ENCODE measurements around the gene HDAC4.

HDAC4 gene

DNA sequence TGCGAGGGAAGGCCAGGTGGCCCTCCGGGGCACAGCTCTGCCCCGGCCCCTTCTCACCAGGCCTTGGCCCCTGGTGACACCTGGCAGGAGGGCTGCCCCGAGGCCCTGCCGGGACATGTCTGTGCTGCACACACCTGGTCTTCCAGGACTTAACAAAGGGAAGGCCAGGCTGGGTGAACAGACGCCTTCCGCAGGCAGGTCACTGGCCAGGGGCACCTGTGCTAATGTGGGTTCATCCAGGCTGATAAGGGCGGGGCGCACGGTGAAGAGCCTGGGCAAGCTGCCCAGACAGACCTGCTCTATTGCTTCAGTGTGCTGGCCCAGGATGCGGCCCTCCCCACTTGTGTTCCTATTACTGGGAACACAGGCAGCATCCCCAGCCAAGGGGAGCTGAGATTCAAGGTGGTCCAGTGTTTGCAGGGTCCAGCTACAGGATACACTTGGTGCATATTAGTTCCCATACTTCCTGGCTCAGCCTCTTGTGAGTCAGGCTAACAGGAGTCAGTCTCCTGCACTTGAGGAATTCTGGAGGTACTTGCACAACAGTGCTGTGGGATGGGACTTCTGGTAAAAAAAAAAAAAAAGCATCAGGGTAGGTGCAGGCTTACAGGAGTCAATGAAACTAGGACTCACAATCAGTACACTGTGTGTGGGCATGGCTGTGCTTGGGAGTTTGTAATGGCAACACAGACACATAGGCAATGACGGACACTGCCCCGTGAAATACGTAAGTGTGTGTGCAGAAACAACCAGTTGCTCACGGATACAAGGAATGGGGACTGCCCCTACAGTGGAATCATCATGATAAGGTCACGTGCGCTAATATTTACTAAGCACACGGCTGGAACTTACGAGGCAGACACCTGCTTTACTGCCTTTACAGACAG is 291.5 kb downstream of the HDAC4 start:
- Histone ChIP-seq H3K9ac (ENCODE audit: low read depth, low read length) (no peak overlapping the region), H3K4me1 (ENCODE audit: insufficient read depth, low read length) (peaks cover 4% of the 10 kb centered on the region; the same call in 1 of the 2 replicates), H3K36me3 (ENCODE audit: insufficient read depth, low read length) (no peaks in the 10 kb centered on the region), H3K9me3 (ENCODE audit: control insufficient read depth, insufficient read depth, low read length) (no peaks in the 10 kb centered on the region)

GRCh38 chr2:239108459-239108858 is 292.4 kb downstream of the HDAC4 start:
- no peaks in the 10 kb centered on the region for H3K4me1 ChIP-seq (ENCODE audit: insufficient read depth, low read length)
- no peaks in the 10 kb centered on the region for H3K9me3 ChIP-seq (ENCODE audit: control insufficient read depth, insufficient read depth, low read length)
- no peaks in the 10 kb centered on the region for H3K36me3 ChIP-seq (ENCODE audit: insufficient read depth, low read length)
- H3K9ac ChIP-seq (ENCODE audit: low read depth, low read length), result no peak overlapping the region

- Histone ChIP-seq H3K9me3 (ENCODE audit: control insufficient read depth, insufficient read depth, low read length) (no peaks in the 10 kb centered on the region), H3K4me1 (ENCODE audit: insufficient read depth, low read length) (no peaks in the 10 kb centered on the region), H3K36me3 (ENCODE audit: insufficient read depth, low read length) (no peaks in the 10 kb centered on the region), H3K9ac (ENCODE audit: low read depth, low read length) (no peak overlapping the region)
Observed at GRCh38 chr2:239107936-239108335, 292.9 kb downstream of the HDAC4 start.

GRCh38 chr2:239106966-239107365 is 293.9 kb downstream of the HDAC4 start:
- no peaks in the 10 kb centered on the region for H3K9me3 ChIP-seq (ENCODE audit: control insufficient read depth, insufficient read depth, low read length)
- H3K9ac ChIP-seq (ENCODE audit: low read depth, low read length), result no peak overlapping the region
- no peaks in the 10 kb centered on the region for H3K4me1 ChIP-seq (ENCODE audit: insufficient read depth, low read length)
- no peaks in the 10 kb centered on the region for H3K36me3 ChIP-seq (ENCODE audit: insufficient read depth, low read length)

DNA sequence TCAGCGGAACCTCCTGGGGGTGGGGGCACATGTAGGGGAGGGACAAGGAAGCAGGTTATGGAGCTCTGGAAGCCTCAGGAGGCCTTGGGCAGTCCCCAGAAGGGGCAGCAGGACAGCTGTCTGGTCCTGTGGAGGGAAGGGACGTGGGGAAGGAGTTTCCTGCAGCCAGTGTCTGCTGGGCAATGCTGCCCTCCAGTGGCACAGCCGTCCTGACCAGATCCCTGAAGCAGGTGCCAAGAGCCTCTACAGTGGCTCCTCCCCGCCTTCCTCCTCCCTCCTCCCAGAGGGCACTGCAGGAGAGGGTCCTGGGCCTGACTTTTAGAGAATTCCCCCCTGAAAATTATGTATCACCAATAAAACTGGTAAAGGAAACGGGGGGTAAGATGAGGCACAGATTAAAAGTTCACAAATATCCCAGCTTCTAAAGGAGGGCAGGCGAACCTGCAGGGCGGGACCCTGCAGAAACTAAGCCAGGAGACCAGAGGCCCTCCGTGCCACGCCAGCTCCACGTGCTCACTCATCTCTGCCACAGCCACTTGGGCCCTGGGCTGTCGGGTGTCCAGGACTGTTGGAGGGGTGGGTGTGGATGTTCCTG is 294.4 kb downstream of the HDAC4 start:
- no peaks in the 10 kb centered on the region for H3K9me3 ChIP-seq (ENCODE audit: control insufficient read depth, insufficient read depth, low read length)
- no peaks in the 10 kb centered on the region for H3K4me1 ChIP-seq (ENCODE audit: insufficient read depth, low read length)
- no peak overlapping the region for H3K9ac ChIP-seq (ENCODE audit: low read depth, low read length)
- H3K36me3 ChIP-seq (ENCODE audit: insufficient read depth, low read length), result no peaks in the 10 kb centered on the region

GRCh38 chr2:239105234-239105633 is 295.6 kb downstream of the HDAC4 start:
- Histone ChIP-seq H3K36me3 (ENCODE audit: insufficient read depth, low read length) (no peaks in the 10 kb centered on the region), H3K9me3 (ENCODE audit: control insufficient read depth, insufficient read depth, low read length) (no peaks in the 10 kb centered on the region), H3K4me1 (ENCODE audit: insufficient read depth, low read length) (no peaks in the 10 kb centered on the region), H3K9ac (ENCODE audit: low read depth, low read length) (no peak overlapping the region)

- no peaks in the 10 kb centered on the region for H3K4me1 ChIP-seq (ENCODE audit: insufficient read depth, low read length)
- H3K36me3 ChIP-seq (ENCODE audit: insufficient read depth, low read length), result no peaks in the 10 kb centered on the region
- no peak overlapping the region for H3K9ac ChIP-seq (ENCODE audit: low read depth, low read length)
Observed at GRCh38 chr2:239104800-239105199, 296.0 kb downstream of the HDAC4 start.

DNA sequence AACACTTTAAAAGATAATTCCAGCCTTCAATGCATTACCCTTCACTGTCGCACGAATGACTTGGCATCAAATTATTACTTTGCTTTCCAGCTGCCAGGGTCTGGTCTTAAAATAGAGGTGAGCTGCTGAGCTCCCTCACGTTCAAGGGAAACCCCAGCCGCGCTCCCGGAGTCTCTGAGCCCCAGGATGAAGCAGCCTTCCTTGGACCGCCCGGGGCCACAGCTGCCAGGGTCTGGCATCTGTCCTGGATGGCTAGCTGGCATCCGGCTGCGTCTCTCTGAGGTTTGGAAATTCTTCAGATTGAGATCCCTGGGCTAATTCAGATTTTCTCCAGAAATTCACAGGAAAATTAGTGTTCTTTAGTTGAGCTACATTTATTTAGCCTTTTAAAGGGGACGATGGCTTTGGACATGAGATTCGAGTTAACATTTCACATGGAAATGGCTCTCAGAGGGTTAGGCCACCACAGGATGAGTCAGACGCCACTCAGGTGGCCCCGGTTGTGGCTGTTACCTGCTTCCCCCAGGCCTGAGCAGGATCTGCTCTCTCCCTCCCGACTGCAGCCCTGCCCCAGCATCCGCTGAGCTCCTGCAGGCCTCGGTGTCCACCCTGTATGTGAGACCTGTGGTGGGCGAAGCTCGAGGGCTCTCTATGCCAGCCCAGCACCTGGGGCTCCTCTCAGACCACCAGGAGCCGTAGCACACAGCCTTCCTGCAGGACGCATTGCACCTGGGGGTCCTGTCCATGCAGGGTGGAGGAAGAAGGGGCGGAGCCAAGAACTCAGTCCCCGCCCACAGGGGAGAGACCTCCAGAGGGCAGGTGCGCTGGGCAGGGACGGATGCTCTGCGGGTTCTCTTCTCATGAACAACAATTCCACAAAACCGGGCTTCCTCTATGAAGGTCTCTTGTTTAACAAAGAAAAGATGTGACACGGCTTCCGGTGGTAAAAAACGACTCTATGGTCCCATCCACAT is 297.4 kb downstream of the HDAC4 start:
- H3K36me3 ChIP-seq (ENCODE audit: insufficient read depth, low read length), result no peaks in the 10 kb centered on the region

More at GRCh38 chr2:239104800-239105199, 296.0 kb downstream of the HDAC4 start:
- no peaks in the 10 kb centered on the region for H3K9me3 ChIP-seq (ENCODE audit: control insufficient read depth, insufficient read depth, low read length)

GRCh38 chr2:239102266-239102665 is 298.6 kb downstream of the HDAC4 start:
- no peak overlapping the region for H3K9ac ChIP-seq (ENCODE audit: low read depth, low read length)
- H3K4me1 ChIP-seq (ENCODE audit: insufficient read depth, low read length), result no peaks in the 10 kb centered on the region
- H3K36me3 ChIP-seq (ENCODE audit: insufficient read depth, low read length), result no peaks in the 10 kb centered on the region
- H3K9me3 ChIP-seq (ENCODE audit: control insufficient read depth, insufficient read depth, low read length), result no peaks in the 10 kb centered on the region

More for the DNA sequence above, 297.4 kb downstream of the HDAC4 start:
- Histone ChIP-seq H3K4me1 (ENCODE audit: insufficient read depth, low read length) (no peaks in the 10 kb centered on the region), H3K9me3 (ENCODE audit: control insufficient read depth, insufficient read depth, low read length) (no peaks in the 10 kb centered on the region), H3K9ac (ENCODE audit: low read depth, low read length) (no peak overlapping the region)

DNA sequence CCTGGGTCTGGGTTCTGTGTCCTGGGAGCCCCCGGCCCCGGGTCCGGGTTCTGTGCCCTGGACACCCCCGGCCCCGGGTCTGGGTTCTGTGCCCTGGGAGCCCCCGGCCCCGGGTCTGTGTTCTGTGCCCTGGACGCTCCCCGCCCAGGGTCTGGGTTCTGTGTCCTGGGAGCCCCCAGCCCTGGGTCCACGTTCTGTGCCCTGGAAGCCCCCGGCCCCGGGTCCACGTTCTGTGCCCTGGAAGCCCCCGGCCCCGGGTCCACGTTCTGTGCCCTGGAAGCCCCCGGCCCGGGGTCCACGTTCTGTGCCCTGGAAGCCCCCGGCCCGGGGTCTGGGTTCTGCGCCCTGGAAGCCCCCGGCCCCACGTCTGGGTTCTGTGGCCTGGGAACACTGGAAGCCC is 299.0 kb downstream of the HDAC4 start:
- no peaks in the 10 kb centered on the region for H3K36me3 ChIP-seq (ENCODE audit: insufficient read depth, low read length)

DNA sequence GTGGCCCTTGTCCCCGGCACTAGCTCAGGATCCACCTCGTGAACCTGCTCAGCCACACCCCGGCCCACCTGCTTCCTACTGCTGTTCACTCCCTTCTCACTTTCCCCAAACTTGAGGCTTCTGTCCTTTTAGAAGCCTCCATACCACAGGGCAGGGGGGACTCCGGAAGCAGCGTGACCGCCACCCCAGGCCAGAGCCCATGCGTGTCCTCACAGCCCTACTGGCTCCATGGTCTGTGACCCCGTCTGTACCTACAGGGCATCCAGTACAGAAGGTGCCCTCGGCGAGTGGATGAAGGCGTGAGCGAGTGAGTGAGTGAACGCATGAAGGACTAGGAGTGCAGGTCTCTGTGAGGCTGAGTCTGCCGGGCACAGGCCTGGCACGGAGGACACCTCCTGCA is 299.7 kb downstream of the HDAC4 start:
- Histone ChIP-seq H3K36me3 (ENCODE audit: insufficient read depth, low read length) (no peaks in the 10 kb centered on the region), H3K4me1 (ENCODE audit: insufficient read depth, low read length) (no peaks in the 10 kb centered on the region), H3K9me3 (ENCODE audit: control insufficient read depth, insufficient read depth, low read length) (no peaks in the 10 kb centered on the region)

More for the DNA sequence above, 299.0 kb downstream of the HDAC4 start:
- Histone ChIP-seq H3K9ac (ENCODE audit: low read depth, low read length) (no peak overlapping the region), H3K9me3 (ENCODE audit: control insufficient read depth, insufficient read depth, low read length) (no peaks in the 10 kb centered on the region), H3K4me1 (ENCODE audit: insufficient read depth, low read length) (no peaks in the 10 kb centered on the region)

DNA sequence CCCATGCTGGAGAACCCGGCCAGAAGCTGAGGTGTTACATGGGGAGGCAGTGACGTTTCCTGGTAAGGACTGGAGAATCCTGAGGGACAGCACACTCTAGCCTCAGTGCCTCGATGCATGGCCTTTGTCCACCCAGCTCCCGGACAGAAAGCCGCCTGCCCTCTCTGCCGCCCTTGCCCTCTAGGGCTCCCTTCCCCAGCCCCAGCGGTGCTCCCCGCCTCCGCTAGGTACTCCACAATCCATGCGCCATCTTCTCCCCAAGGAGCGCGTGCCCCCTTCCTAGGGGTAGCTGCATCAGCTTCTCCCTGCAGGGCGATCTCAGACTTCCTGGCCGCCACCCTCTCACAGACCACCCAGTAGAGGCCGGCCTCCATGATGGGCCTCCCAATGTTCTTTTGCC is 301.3 kb downstream of the HDAC4 start:
- Histone ChIP-seq H3K9ac (ENCODE audit: low read depth, low read length) (no peak overlapping the region), H3K9me3 (ENCODE audit: control insufficient read depth, insufficient read depth, low read length) (no peaks in the 10 kb centered on the region), H3K4me1 (ENCODE audit: insufficient read depth, low read length) (no peaks in the 10 kb centered on the region), H3K36me3 (ENCODE audit: insufficient read depth, low read length) (no peaks in the 10 kb centered on the region)

More for the DNA sequence above, 299.7 kb downstream of the HDAC4 start:
- H3K9ac ChIP-seq (ENCODE audit: low read depth, low read length), result no peak overlapping the region

- H3K9me3 ChIP-seq (ENCODE audit: control insufficient read depth, insufficient read depth, low read length), result no peaks in the 10 kb centered on the region
- no peak overlapping the region for H3K9ac ChIP-seq (ENCODE audit: low read depth, low read length)
- H3K4me1 ChIP-seq (ENCODE audit: insufficient read depth, low read length), result no peaks in the 10 kb centered on the region
- no peaks in the 10 kb centered on the region for H3K36me3 ChIP-seq (ENCODE audit: insufficient read depth, low read length)
Observed at GRCh38 chr2:239098288-239098970, 302.4 kb downstream of the HDAC4 start.

DNA sequence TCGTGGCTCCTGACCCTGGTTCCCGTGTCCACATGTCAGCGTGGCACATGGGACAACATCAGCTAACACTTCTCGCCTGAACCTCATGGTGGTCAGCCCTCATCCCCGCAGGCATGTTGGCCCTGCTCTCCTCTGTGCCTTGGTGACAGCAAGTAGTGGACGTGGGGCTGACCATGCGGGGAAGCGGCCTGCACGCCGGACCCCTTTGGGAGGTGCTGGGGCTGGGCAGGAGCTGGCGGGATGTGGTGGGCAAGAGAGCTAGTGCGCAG is 303.5 kb downstream of the HDAC4 start:
- no peaks in the 10 kb centered on the region for H3K9me3 ChIP-seq (ENCODE audit: control insufficient read depth, insufficient read depth, low read length)
- H3K9ac ChIP-seq (ENCODE audit: low read depth, low read length), result no peak overlapping the region
- H3K4me1 ChIP-seq (ENCODE audit: insufficient read depth, low read length), result no peaks in the 10 kb centered on the region
- H3K36me3 ChIP-seq (ENCODE audit: insufficient read depth, low read length), result no peaks in the 10 kb centered on the region
